ENCODE results near the gene NAP1L1.

Gene NAP1L1

GRCh38 chr12:76083246-76083903 lies 1.1 kb downstream of the NAP1L1 start:
- no peak for FAIRE-seq

GRCh38 chr12:76081909-76082308 lies 2.6 kb downstream of the NAP1L1 start:
- FAIRE-seq, result no peak

- FAIRE-seq, result no peak
Observed at GRCh38 chr12:76080729-76081415, 3.6 kb downstream of the NAP1L1 start.

GRCh38 chr12:76080017-76080728 lies 4.3 kb downstream of the NAP1L1 start:
- FAIRE-seq, result no peak

GRCh38 chr12:76078748-76079147 lies 5.7 kb downstream of the NAP1L1 start:
- no peak for FAIRE-seq

- no peak for FAIRE-seq
Observed at GRCh38 chr12:76075448-76075847, 9.0 kb downstream of the NAP1L1 start.

- FAIRE-seq, result no peak
Observed at GRCh38 chr12:76074701-76075336, 9.7 kb downstream of the NAP1L1 start.

GRCh38 chr12:76073561-76073960 lies 10.9 kb downstream of the NAP1L1 start:
- no peak for FAIRE-seq

- FAIRE-seq, result no peak
Observed at GRCh38 chr12:76072568-76072967, 11.9 kb downstream of the NAP1L1 start.

GRCh38 chr12:76069339-76069738 lies 15.1 kb downstream of the NAP1L1 start:
- no peak for FAIRE-seq

- FAIRE-seq, result no peak
Observed at GRCh38 chr12:76065917-76066316, 18.6 kb downstream of the NAP1L1 start.

GRCh38 chr12:76064904-76065303 lies 19.6 kb downstream of the NAP1L1 start:
- no peak for FAIRE-seq

GRCh38 chr12:76060111-76060510 lies 24.4 kb downstream of the NAP1L1 start:
- no peak for FAIRE-seq

GRCh38 chr12:76057326-76057725 lies 27.2 kb downstream of the NAP1L1 start:
- no peak for FAIRE-seq

- no peak for FAIRE-seq
Observed at GRCh38 chr12:76055393-76055792, 29.1 kb downstream of the NAP1L1 start.

GRCh38 chr12:76049575-76050251 lies 34.8 kb downstream of the NAP1L1 start:
- FAIRE-seq, result no peak

GRCh38 chr12:76047742-76048141 lies 36.7 kb downstream of the NAP1L1 start:
- no peak for FAIRE-seq

- FAIRE-seq, result no peak
Observed at GRCh38 chr12:76047060-76047459, 37.4 kb downstream of the NAP1L1 start.

- FAIRE-seq, result no peak
Observed at GRCh38 chr12:76043377-76043776, 41.1 kb downstream of the NAP1L1 start.

- no peak for FAIRE-seq
Observed at GRCh38 chr12:76042147-76042546, 42.3 kb downstream of the NAP1L1 start.

GRCh38 chr12:76041406-76041805 lies 43.1 kb downstream of the NAP1L1 start:
- no peak for FAIRE-seq

- FAIRE-seq, result no peak
Observed at GRCh38 chr12:76040461-76040860, 44.0 kb downstream of the NAP1L1 start.

- FAIRE-seq, result no peak
Observed at GRCh38 chr12:76038176-76038575, 46.3 kb downstream of the NAP1L1 start.
